ENCODE measurements around the gene ATXN7L1.

- TF ChIP-seq CTCF (IDR thresholded peaks at IDR 0.05) (no peak), POLR2A (IDR thresholded peaks at IDR 0.05; ENCODE audit: low read depth) (no peak)
Observed at GRCh38 chr7:105655067-105655466, 221.3 kb downstream of the ATXN7L1 start.

Measured in esophagus muscularis mucosa (tissue), 3 donors.